Endothelial cell of umbilical vein (primary cell): ENCODE measurements around the gene COL6A2. TPM values are rescaled to one million over a fixed set of nuclear protein-coding genes. Genes with fewer than 3 reads are reported as not detected.

ENCODE experiments used
- BruUV-seq: library from RNA; stranded (reverse); fragments of 400-500 nt; replicated peaks from 2 replicates; lab custom pipeline; 2021; lab: Mats Ljungman, UMichigan
- CTCF ChIA-PET: fragments of 300-600, 350-600 bp; sonication (Branson Sonifier 250); formaldehyde crosslinking; loops from one replicate; lab custom pipeline; 2021; ENCODE audit warnings: antibody characterized with exemption, inconsistent platforms; lab: Charles Lee
- POLR2A ChIA-PET: fragments of 300-600, 350-600 bp; sonication (Branson Sonifier 250); formaldehyde crosslinking; loops from one replicate; lab custom pipeline; 2021; ENCODE audit warnings: antibody characterized with exemption, inconsistent platforms; lab: Charles Lee
- DNase-seq: peaks from one replicate; pipeline ENCODE4 v3.0.0-alpha.2; 2011; ENCODE audit warnings: low read depth, low spot score
- FAIRE-seq: peaks from 2 replicates; lab custom pipeline; 2011; peaks lifted over from hg19 to GRCh38; lab: Jason Lieb, UNC
- H2AFZ ChIP-seq: 2 replicates; pipeline ENCODE4 v1.6.0; 2012; ENCODE audit warnings: low read depth, low read length, control low read depth, inconsistent platforms
- H3K27ac ChIP-seq: 2 replicates; pipeline ENCODE4 v1.5.1; 2011; ENCODE audit warnings: low read depth, mild to moderate bottlenecking, control low read depth, low read length, moderate library complexity; ENCODE audit not compliant: insufficient read depth
- H3K27me3 ChIP-seq, 2 experiments: 2 replicates each; pipeline versions ENCODE4 v1.6.0 to v1.6.1; 2011; ENCODE audit warnings: low read length in 2 of 2, mixed read lengths in 1 of 2; ENCODE audit not compliant: control insufficient read depth in 2 of 2, insufficient read depth in 2 of 2
- H3K36me3 ChIP-seq, 2 experiments: 2 replicates in 1 of 2; 3 replicates in 1 of 2; pipeline ENCODE4 v1.5.1; 2011; ENCODE audit warnings: low read length in 2 of 2, mild to moderate bottlenecking in 1 of 2, moderate library complexity in 1 of 2; ENCODE audit not compliant: control insufficient read depth in 2 of 2, insufficient read depth in 2 of 2; ENCODE audit errors: extremely low read depth in 1 of 2
- H3K4me1 ChIP-seq: 3 replicates; pipeline ENCODE4 v1.5.1; 2011; ENCODE audit warnings: mild to moderate bottlenecking, low read length; ENCODE audit not compliant: control insufficient read depth, insufficient read depth; ENCODE audit errors: extremely low read depth
- H3K4me2 ChIP-seq: 2 replicates; pipeline ENCODE4 v1.6.1; 2011; ENCODE audit warnings: low read length, control low read depth, mixed read lengths; ENCODE audit not compliant: insufficient read depth
- H3K4me3 ChIP-seq, 3 experiments: fragments of 200-600 bp in 1 of 3; sonication (generic), shearing (Covaris generic) in 1 of 3; replicated peaks in 1 of 3; 2 replicates each; pipeline ENCODE4 v1.5.1; 2011 to 2016; ENCODE audit warnings: control low read depth in 3 of 3, low read length in 3 of 3, mild to moderate bottlenecking in 2 of 3, inconsistent platforms in 1 of 3, low read depth in 1 of 3, moderate library complexity in 1 of 3; ENCODE audit not compliant: insufficient read depth in 1 of 3
- H3K79me2 ChIP-seq: 2 replicates; pipeline ENCODE4 v1.6.0; 2012; ENCODE audit warnings: low read length, inconsistent platforms; ENCODE audit not compliant: control insufficient read depth, insufficient read depth
- H3K9ac ChIP-seq: replicated peaks from 2 replicates; pipeline ENCODE3; 2011; ENCODE audit warnings: low read length, control low read depth; ENCODE audit not compliant: insufficient read depth; ENCODE audit errors: extremely low read depth
- H3K9me1 ChIP-seq: replicated peaks from 3 replicates; pipeline ENCODE4 v1.6.0; 2011; ENCODE audit warnings: mild to moderate bottlenecking, low read length; ENCODE audit not compliant: control insufficient read depth, insufficient read depth; ENCODE audit errors: extremely low read depth
- H3K9me3 ChIP-seq: replicated peaks from 2 replicates; pipeline ENCODE4 v1.5.1; 2012; ENCODE audit warnings: low read length, inconsistent platforms; ENCODE audit not compliant: control insufficient read depth, insufficient read depth
- H4K20me1 ChIP-seq: replicated peaks from 2 replicates; pipeline ENCODE3; 2011; ENCODE audit warnings: mild to moderate bottlenecking, low read length; ENCODE audit not compliant: control insufficient read depth, insufficient read depth; ENCODE audit errors: extremely low read depth
- EZH2 ChIP-seq: IDR thresholded peaks from 2 replicates; pipeline ENCODE4 v1.6.1; 2012; ENCODE audit warnings: borderline replicate concordance, low read depth, mild to moderate bottlenecking, moderate library complexity, low read length, inconsistent platforms; ENCODE audit not compliant: severe bottlenecking
- FOS ChIP-seq: IDR thresholded peaks from 2 replicates; pipeline ENCODE4 v1.6.1; 2011; ENCODE audit warnings: mild to moderate bottlenecking, low read length, moderate library complexity, borderline replicate concordance; ENCODE audit not compliant: insufficient read depth
- GATA2 ChIP-seq: IDR thresholded peaks from 2 replicates; pipeline ENCODE4 v1.7.0; 2011; ENCODE audit warnings: low read depth, mild to moderate bottlenecking, moderate library complexity, mixed read lengths, low read length; ENCODE audit not compliant: insufficient read length, insufficient read depth
- MYC ChIP-seq: IDR thresholded peaks from one replicate; pipeline ENCODE4 v1.6.1; 2011; ENCODE audit warnings: mild to moderate bottlenecking, low read depth, low read length
- POLR2A ChIP-seq: IDR thresholded peaks from 2 replicates; pipeline ENCODE4 v1.6.1; 2012; ENCODE audit warnings: low read depth, mild to moderate bottlenecking, control low read depth, low read length
- POLR2AphosphoS5 ChIP-seq: IDR thresholded peaks from 2 replicates; pipeline ENCODE4 v1.6.1; 2012; ENCODE audit warnings: low read depth, mild to moderate bottlenecking, control low read depth, low read length, moderate library complexity; ENCODE audit not compliant: insufficient read depth
- dilution Hi-C: fragments of 300-500 bp; cut with MboI; formaldehyde crosslinking; loops from one replicate; pipeline ENCODE4 v1.15.0; 2019; ENCODE audit warnings: low sequenced_read_pairs; ENCODE audit not compliant: extremely low pct_ligation_motif_present
- intact Hi-C: fragments of 100-400 bp; cut with micrococcal nuclease; formaldehyde crosslinking; loops from one replicate; pipeline ENCODE4 v1.10.0; 2022
- polyA plus RNA-seq, 4 experiments: library from polyadenylated mRNA; depleted of rRNA in 3 of 4; stranded (reverse) in 3 of 4; unstranded in 1 of 4; fragments of >200 nt; gene quantifications; 2 replicates each; pipeline versions ENCODE4 v1.2.1 to v1.2.3, GENCODE V29; 2011 to 2012; ENCODE audit warnings: missing spikeins in 1 of 4
- total RNA-seq: library from RNA; stranded (reverse); gene quantifications from 2 replicates; pipeline ENCODE4 v1.2.3, GENCODE V29; 2021

COL6A2 gene
- total and polyA plus RNA-seq, 2 donors (not counting 3 experiments of a cell fraction or from before 2014, with no cell fraction given), result 3.4 to 6.1 TPM

DNA sequence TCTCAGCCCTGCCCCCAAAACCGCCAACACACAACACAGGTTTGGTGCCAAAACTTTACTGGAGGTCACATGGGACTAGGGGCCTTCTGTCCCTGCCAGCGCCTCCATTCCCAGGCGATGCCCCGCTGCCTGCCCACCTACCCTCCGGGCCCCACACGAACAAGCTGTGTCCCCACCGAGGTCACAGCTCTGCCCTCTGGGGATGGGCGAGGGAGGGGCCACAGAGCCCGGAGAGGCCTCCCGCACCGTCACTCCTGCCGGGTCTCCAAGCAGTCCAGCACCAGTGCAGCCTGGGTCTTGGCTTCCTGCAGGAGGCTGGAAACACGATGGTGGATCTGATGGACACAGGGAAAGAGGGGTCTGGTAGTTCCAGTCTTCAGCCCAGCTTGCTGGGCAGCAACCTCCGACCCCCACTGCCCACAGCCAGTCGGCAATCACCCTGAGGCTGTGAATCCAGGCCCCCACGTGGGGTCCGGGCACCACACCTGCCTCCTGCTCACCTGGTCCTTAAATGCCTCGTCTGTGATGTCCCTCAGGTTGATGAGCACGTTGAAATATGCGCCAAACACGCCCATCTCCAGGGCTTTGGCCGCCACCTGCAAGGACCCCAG lies 38.9 kb downstream of the COL6A2 start:
- Histone ChIP-seq H2AFZ (no peak overlapping the region), H3K4me2 (no peak overlapping the region), H3K9ac (no peak overlapping the region), H3K27ac (no peak overlapping the region), H3K79me2 (no peaks in the 10 kb centered on the region), H3K9me1 (no peaks in the 10 kb centered on the region), H3K4me1 (no peaks in the 10 kb centered on the region), H3K9me3 (no peaks in the 10 kb centered on the region), H4K20me1 (no peaks in the 10 kb centered on the region), H3K27me3 (peaks cover 0 to 4% of the 10 kb centered on the region in 2 experiments), H3K4me3 (no peak overlapping the region), H3K36me3 (no peaks in the 10 kb centered on the region)
- no peak for DNase-seq
- no TSS peak for BruUV-seq
- TF ChIP-seq POLR2A, result no peak
- TF ChIP-seq MYC, result no peak
- TF ChIP-seq FOS, result no peak
- no peak for TF ChIP-seq EZH2
- intact Hi-C loops (no loop called here), dilution Hi-C loops (no loop called here)
- ChIA-PET POLR2A (no interaction called here), CTCF (no interaction called here)
- no peak for FAIRE-seq

GRCh38 chr21:46137908-46138307 lies 40.0 kb downstream of the COL6A2 start:
- FAIRE-seq (no peak), DNase-seq (no peak)
- H3K27ac ChIP-seq, result no peak overlapping the region
- no peak overlapping the region for H3K9ac ChIP-seq
- dilution Hi-C loops, result no loop called here
- no peak overlapping the region for H3K4me2 ChIP-seq
- H4K20me1 ChIP-seq, result no peaks in the 10 kb centered on the region
- BruUV-seq, result no TSS peak
- no peak for TF ChIP-seq EZH2
- no peak for TF ChIP-seq POLR2AphosphoS5
- no peak for TF ChIP-seq GATA2
- ChIA-PET POLR2A (no interaction called here), CTCF (no interaction called here)
- H3K9me1 ChIP-seq, result no peaks in the 10 kb centered on the region
- H3K4me1 ChIP-seq, result no peaks in the 10 kb centered on the region
- no peaks in the 10 kb centered on the region for H3K79me2 ChIP-seq
- H2AFZ ChIP-seq, result no peak overlapping the region
- peaks cover 0 to 4% of the 10 kb centered on the region in 2 experiments for H3K27me3 ChIP-seq
- no peak overlapping the region for H3K4me3 ChIP-seq
- no peaks in the 10 kb centered on the region for H3K36me3 ChIP-seq
- H3K9me3 ChIP-seq, result no peaks in the 10 kb centered on the region
- intact Hi-C loops, result no loop called here
